NCI-H2227 treated with DMSO at 0.1 percent for 48 hours (cell line): Measurements from ENCODE around the gene DNAJC19.

Experiments used
- DNase-seq: peaks from one replicate; lab custom pipeline; 2025; lab: John Stamatoyannopoulos, UW

The DNAJC19 gene

DNA sequence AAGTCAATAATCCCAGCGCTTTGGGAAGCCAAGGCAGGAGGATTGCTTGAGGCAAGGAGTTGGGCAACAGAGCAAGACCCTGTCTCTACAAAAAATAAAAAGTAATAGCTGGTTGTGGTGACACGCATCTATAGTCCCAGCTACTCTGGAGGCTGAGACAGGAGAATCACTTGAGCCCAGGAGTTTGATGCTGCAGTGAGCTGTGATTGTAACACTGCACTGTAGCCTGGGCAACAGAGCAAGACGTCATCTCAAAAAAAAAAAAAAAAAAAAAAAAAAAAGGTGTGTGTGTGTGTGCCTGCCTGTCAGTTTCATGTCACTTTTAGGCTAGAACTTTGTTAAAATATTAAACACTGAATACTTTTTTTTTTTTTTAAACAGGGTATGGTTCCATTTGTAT, 28.4 kb downstream of the DNAJC19 start:
- no peak for DNase-seq

DNA sequence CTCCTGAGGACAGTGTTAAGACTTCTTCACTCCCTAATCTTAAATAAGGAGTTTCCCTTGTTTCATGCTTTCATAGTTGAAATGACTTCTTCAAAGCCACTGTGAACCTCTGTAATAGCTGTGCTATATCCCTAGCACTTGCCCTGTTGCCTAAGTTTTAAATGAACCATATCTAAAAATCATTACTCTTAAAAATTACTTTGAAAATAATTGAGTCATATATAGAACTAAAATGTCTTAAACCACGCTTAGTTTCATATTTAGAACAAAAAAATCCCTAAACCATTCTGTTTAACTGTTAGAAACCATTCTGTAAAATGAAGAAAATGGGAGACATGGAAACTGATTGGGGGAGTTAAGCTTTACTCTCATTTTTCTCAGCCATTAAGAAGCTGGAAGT, 29.8 kb downstream of the DNAJC19 start:
- no peak for DNase-seq

DNA sequence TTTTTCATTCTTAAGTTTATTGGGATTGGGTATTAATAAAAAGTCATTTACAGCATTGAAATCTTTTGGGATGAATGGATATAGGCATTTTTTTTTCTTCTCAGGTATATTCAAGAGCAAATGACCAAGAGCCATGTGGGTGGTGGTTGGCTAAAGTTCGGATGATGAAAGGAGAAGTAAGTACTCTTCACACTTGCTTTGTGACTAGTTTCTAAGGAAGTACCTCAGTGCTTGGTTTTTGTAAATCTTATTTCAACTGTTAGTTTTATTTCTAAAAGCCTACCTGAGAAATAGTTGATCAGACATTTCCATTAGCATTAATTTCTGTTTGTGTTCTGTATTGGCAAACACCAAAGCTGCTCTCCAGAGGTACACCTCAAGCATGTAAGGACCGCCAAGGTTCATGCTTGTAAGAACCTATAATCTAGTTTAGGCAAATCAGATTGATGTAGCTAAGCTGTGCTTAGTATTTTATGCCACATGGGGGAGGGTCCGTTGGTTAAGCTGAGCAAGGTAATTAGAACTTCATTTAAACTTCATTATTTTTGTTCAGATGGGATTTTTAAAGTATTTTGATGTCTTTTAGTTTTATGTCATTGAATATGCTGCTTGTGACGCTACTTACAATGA, 41.7 kb downstream of the DNAJC19 start:
- no peak for DNase-seq

DNA sequence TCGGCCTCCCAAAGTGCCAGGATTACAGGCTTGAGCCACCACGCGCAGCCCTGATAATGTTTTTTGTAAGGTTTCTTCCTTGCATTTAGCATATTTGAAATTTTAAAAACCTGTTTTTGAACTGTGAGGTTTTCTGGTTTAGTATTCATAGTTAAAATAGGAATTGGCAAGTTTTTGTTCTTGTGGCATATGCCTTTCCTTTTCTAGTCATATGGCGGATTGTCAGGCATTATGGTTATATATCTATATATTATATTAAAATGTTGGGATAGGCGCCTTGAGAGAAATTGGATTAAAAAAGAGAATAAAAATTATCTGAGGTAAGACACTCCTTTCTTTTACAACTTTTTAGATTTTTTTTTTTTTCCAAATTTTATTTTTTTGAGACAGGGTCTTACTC, 48.7 kb downstream of the DNAJC19 start:
- DNase-seq, result no peak

DNA sequence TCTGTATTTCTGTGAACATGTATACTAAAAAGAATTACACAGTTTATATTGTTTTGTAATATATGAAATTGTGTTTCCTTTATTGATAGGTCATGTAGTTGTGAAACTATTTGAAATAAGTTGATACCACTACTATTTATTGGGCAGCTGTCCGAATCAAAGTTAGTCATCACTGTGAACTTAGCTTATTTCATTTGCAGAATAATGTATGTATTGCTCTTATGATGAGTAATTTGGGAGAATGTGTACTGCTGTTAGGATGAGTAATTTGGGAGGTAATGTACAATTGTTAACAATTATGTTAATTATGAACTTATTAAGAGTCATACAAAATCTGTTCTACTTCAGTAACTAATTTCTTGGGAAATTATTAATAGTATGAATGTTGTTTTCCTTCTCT, 54.9 kb downstream of the DNAJC19 start:
- no peak for DNase-seq
